GM18909 (cell line): ENCODE results near the gene ANKUB1.

Experiments used
- ATAC-seq: cut with Tn5 transposase; IDR thresholded peaks from one replicate; pipeline ENCODE4 v1.9.1; 2021; ENCODE audit warnings: mild to moderate bottlenecking; ENCODE audit not compliant: unreplicated experiment, poor library complexity

ANKUB1 gene

DNA sequence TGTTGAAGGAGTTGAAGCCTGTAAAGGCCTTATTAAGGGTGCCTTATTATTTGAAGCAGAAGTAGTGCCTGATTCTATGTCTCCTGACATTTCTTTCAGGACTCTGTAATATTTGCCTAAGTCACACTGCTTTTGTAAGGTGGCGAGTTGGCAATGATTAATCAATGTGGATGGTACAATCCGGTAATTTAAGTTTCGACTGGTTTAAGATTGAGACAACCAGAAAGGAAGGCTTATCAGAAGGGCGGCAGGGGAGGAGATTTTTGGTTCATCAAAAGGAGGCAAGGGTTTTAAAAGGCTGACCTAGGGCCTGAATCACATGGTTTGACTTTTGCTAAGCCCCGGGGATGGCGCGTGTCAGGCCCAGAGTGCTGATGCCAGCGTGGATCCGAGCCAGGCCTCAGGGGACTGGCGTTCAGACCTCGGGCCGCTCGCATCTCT lies 19.8 kb upstream of the ANKUB1 start:
- no peak for ATAC-seq

DNA sequence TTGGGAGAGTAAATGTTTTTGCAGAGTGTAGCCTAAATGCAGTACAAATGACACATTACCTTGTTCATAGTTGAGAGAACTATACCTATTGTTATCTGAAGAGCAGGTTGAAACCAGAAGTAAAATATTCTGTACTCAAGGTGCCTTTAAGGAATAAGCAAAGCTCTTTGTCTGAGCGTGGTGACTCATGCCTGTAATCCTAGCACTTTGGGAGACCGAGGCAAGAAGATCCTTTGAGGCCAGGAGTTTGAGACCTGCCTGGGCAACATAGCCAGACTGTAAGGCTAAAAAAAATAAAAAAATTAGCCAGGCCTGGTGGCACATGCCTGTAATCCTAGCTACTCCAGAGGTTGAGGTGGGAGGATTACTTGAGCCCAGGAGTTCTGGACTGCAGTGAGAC lies 18.5 kb upstream of the ANKUB1 start:
- ATAC-seq = no peak

- ATAC-seq = no peak
Measured at GRCh38 chr3:149809699-149810098, 17.3 kb upstream of the ANKUB1 start.

GRCh38 chr3:149808209-149808829 lies 16.0 kb upstream of the ANKUB1 start:
- ATAC-seq = no peak

GRCh38 chr3:149806171-149806778 lies 13.9 kb upstream of the ANKUB1 start:
- ATAC-seq = no peak

DNA sequence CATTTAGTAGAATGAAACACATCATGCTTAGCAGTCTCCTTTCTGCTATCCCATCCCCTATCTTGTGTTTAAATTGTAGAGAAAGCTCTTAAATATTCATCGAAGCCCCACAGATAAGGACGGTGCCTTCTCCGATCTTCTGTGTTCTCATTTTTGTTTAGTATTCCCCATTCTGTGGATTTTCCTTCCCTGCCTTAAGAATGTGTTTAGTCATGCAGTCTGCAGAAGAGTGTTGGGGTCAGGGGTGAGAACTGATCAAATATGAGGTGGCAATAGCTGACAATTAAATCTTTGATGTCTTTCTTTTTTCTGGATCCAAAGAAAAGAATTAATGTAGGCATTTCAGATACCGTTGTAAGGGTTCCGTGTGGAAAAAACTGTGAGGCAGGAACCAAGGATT lies 9.3 kb upstream of the ANKUB1 start:
- ATAC-seq = no peak

DNA sequence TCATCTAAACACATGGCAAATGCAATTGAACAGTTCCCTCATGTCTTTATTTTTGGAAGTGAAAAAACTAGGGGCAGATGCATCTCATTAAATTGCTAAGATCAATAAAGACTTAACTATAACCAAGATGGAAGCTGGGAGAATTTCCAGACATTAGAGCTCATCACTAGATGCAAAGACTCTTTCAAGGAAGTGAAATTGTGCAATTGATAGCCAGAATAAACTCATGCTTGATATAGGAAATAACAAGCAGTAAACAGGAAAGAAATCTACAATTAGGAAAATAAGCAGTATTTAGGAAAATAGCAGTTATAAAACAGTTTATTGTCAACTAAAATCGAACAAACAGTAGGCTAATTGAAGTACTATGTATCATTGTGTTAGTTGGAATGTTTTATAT lies 8.8 kb upstream of the ANKUB1 start:
- ATAC-seq = no peak

DNA sequence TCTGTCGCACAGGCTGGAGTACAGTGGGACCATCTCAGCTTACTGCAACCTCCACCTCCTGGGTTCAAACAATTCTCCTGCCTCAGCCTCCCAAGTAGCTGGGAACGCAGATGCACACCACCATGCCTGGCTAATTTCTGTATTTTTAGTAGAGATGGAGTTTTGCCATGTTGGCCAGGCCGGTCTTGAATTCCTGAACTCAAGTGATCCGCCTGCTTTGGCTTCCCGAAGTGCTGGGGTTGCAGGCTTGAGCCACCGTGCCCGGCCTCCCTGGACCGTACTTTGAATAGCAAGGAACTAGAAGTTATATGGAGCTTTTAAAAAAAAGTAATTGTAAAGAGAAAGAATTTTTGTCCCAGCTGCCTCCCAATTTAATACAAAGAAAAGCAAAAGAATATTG lies 8.3 kb upstream of the ANKUB1 start:
- ATAC-seq = no peak

GRCh38 chr3:149796026-149796425 lies 3.7 kb upstream of the ANKUB1 start:
- no peak for ATAC-seq

- ATAC-seq = no peak
Measured at GRCh38 chr3:149790698-149791097, 1.7 kb downstream of the ANKUB1 start.

GRCh38 chr3:149790268-149790667 lies 2.1 kb downstream of the ANKUB1 start:
- ATAC-seq = no peak

DNA sequence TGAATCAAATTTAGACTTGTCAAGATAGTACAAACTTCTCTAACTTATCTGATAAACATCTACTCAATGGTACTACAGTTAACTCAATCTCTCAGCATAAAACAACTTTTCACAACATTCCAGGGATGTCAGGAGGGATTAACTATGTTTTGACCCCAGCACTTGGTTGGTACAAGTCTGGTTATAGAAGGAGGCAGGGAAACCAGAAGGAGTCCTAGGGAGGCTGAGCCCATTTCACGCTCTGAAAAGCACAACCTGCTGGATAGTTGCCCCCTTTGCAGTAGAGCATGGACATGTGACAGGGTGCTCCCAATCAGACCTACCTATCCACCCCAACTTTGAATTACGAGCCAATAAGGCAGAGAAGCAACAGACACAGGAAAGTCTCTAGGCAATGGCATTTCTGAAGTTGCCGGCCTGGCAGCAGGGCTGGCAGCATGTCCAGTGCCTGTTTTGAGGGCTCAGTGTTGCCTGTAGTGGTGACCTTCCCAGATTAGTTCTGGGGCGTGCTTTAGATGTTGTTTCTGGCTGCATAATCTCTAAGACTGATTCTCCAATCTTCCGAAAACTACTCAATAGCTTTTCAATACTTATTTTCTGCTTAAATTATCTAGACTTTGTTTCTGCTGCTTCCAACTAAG lies 8.2 kb downstream of the ANKUB1 start:
- no peak for ATAC-seq

DNA sequence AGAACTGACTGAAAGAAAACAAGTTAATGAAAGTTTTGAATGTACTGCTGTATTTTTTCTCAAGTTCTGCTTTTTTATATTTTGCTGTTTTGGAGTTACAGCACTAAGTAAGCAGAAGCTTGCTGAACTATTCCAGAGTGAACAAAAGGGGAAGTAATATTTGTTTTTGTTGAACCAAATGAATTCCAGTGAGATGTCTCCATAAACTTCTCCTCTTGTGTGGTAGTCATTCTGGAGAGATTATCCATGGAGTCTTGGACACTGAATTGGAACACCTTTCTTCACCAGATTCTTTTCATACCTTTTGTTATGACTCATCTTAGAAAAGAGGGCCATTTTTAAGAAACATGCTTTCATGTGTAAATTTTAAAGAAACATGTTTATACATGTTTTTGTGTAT lies 8.8 kb downstream of the ANKUB1 start:
- no peak for ATAC-seq

DNA sequence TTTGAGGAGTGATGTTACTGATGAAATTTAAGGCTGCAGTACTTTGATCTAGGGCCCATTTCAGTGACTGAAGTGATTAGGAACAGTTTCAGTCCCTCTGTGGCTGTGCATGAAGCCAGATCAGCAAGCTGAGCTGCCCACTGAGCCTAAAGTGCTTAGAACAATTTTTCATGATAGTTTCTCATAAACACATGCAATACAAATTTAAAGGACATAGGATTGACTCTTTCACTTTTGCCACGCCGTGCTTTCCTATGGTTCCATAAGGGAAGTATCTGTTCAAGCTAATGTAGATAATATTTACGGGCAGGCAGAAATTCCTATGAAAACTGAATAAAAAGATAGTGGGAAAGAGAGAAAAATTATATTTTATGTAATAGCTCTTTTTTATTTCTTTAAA lies 10.6 kb downstream of the ANKUB1 start:
- no peak for ATAC-seq

DNA sequence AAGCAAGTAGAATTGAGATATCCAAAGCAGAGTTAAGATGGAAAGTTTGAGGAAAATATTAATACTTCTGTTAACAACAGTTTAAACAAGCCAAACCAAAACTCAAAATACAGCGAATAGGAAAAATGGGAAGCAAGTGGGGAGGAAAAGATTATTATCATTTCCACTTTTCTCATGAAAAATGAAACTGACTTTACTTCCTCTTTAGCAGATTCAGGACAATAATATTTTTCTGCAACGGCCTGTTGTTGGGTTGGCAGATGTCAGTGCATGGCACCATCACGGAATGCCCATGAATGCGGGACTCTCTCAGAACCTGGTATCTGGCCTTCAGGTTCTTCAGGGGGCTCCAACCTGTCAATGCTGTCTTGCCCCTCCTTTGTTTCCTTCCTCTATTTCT lies 11.1 kb downstream of the ANKUB1 start:
- no peak for ATAC-seq

- no peak for ATAC-seq
Measured at GRCh38 chr3:149777414-149778214, 14.7 kb downstream of the ANKUB1 start.

- no peak for ATAC-seq
Measured at GRCh38 chr3:149776170-149776569, 16.2 kb downstream of the ANKUB1 start.

- ATAC-seq = no peak
Measured at GRCh38 chr3:149772861-149773260, 19.5 kb downstream of the ANKUB1 start.

DNA sequence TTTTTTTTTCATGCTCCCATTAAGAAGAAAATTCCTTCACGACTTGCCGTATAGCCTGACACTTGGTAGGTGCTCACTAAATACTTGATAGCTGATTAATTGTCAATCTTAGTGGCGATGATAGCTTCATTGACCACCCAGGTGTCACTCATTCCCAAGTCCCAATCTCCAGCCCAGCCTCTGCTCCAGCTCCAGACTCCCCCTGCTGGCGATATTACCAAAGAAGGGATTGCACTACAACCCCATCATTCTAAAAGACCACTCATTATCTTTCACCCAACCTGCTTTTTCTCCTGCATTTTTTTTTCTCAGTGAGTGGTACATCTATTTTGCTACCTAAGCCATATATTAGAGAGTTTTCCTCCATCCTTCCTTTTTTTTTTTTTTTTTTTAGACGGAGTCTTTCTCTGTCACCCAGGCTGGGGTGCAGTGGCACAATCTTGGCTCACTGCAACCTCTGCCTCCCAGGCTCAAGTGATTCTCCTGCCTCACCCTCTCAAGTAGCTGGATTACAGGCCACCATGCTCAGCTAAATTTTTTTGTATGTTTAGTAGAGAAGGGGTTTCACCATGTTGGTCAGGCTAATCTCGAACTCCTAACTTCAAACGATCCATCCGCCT lies 20.6 kb downstream of the ANKUB1 start:
- ATAC-seq = peak; percentile 59

- no peak for ATAC-seq
Measured at GRCh38 chr3:149770246-149770645, 22.1 kb downstream of the ANKUB1 start.

- no peak for ATAC-seq
Measured at GRCh38 chr3:149768704-149769103, 23.6 kb downstream of the ANKUB1 start.
